WTC11 (cell line): ENCODE data around the gene RPTOR. TPM values are rescaled to one million over a fixed set of nuclear protein-coding genes. Genes with fewer than 3 reads are reported as not detected.

ENCODE experiments used
- ATAC-seq: fragments of 200-7000 bp; cut with Tn5 transposase; 2 replicates; pipeline ENCODE4 v1.10.0; 2021; ENCODE audit warnings: mild to moderate bottlenecking, moderate library complexity
- CTCF ChIA-PET: fragments of 300-600 bp; sonication (Branson Sonifier 250); formaldehyde crosslinking; loops from one replicate; lab custom pipeline; 2021; ENCODE audit warnings: antibody characterized with exemption; lab: Charles Lee
- POLR2A ChIA-PET: fragments of 350-600 bp; sonication (Branson Sonifier 250); formaldehyde crosslinking; loops from one replicate; lab custom pipeline; 2021; ENCODE audit warnings: antibody characterized with exemption; lab: Charles Lee
- DNase-seq: peaks from one replicate; pipeline ENCODE4 v3.0.0; 2021; ENCODE audit warnings: low spot score
- H3K27ac Mint-ChIP-seq: 2 replicates; pipeline ENCODE4 v1.8.0; 2021; ENCODE audit warnings: mixed read lengths
- H3K27me3 Mint-ChIP-seq: 2 replicates; pipeline ENCODE4 v1.8.0; 2021; ENCODE audit warnings: low read depth, mild to moderate bottlenecking, moderate library complexity, mixed read lengths
- H3K36me3 Mint-ChIP-seq: 2 replicates; pipeline ENCODE4 v1.8.0; 2021; ENCODE audit warnings: mixed read lengths
- H3K4me1 Mint-ChIP-seq: 2 replicates; pipeline ENCODE4 v1.8.0; 2022; ENCODE audit warnings: mixed read lengths
- H3K4me3 Mint-ChIP-seq: 2 replicates; pipeline ENCODE4 v1.8.0; 2021; ENCODE audit warnings: mild to moderate bottlenecking, moderate library complexity, mixed read lengths
- H3K9me3 Mint-ChIP-seq: 2 replicates; pipeline ENCODE4 v1.8.0; 2021; ENCODE audit warnings: mixed read lengths
- ATF3 ChIP-seq: sonication (generic); formaldehyde crosslinking; conservative IDR thresholded peaks from 2 replicates; pipeline ENCODE4 v1.8.1; 2022; ENCODE audit warnings: mild to moderate bottlenecking, missing genetic modification reagents
- CREB1 ChIP-seq: sonication (generic); formaldehyde crosslinking; IDR thresholded peaks from 2 replicates; pipeline ENCODE4 v1.8.0; 2023; ENCODE audit warnings: mild to moderate bottlenecking, missing genetic modification reagents
- CTCF ChIP-seq: fragments of 200-600 bp; IDR thresholded peaks from 2 replicates; pipeline ENCODE4 v1.8.0; 2022; ENCODE audit warnings: antibody characterized with exemption
- E2F1 ChIP-seq: sonication (generic); formaldehyde crosslinking; IDR thresholded peaks from 2 replicates; pipeline ENCODE4 v1.8.0; 2022; ENCODE audit warnings: mild to moderate bottlenecking, missing genetic modification reagents
- ELF4 ChIP-seq: sonication (generic); formaldehyde crosslinking; IDR thresholded peaks from 2 replicates; pipeline ENCODE4 v1.8.1; 2022; ENCODE audit warnings: low read depth, mild to moderate bottlenecking, moderate library complexity, missing genetic modification reagents
- EMX1 ChIP-seq: fragments of 250-450 bp; sonication (Bioruptor Pico); IDR thresholded peaks from 2 replicates; pipeline ENCODE4 v1.8.0; 2021; ENCODE audit warnings: mild to moderate bottlenecking
- ERG ChIP-seq: fragments of 250-450 bp; sonication (Bioruptor Pico); IDR thresholded peaks from 2 replicates; pipeline ENCODE4 v1.8.0; 2021; ENCODE audit warnings: mild to moderate bottlenecking
- ESRRA ChIP-seq: sonication (generic); formaldehyde crosslinking; IDR thresholded peaks from 2 replicates; pipeline ENCODE4 v1.8.1; 2022; ENCODE audit warnings: mild to moderate bottlenecking, missing genetic modification reagents, borderline replicate concordance
- FOXJ3 ChIP-seq: sonication (generic); formaldehyde crosslinking; IDR thresholded peaks from 2 replicates; pipeline ENCODE4 v1.9.0; 2021; ENCODE audit warnings: missing genetic modification reagents, mild to moderate bottlenecking, borderline replicate concordance
- FOXK1 ChIP-seq: sonication (generic); formaldehyde crosslinking; IDR thresholded peaks from 2 replicates; pipeline ENCODE4 v1.8.0; 2022; ENCODE audit warnings: mild to moderate bottlenecking, moderate library complexity, missing genetic modification reagents
- FOXP1 ChIP-seq: sonication (generic); formaldehyde crosslinking; IDR thresholded peaks from 2 replicates; pipeline ENCODE4 v1.8.0; 2022; ENCODE audit warnings: missing genetic modification reagents, mild to moderate bottlenecking, moderate library complexity, borderline replicate concordance
- GRHL2 ChIP-seq: fragments of 250-450 bp; sonication (Bioruptor Pico); IDR thresholded peaks from 2 replicates; pipeline ENCODE4 v1.8.0; 2022; ENCODE audit warnings: mild to moderate bottlenecking, moderate library complexity; ENCODE audit not compliant: insufficient replicate concordance, severe bottlenecking
- MAX ChIP-seq: sonication (generic); formaldehyde crosslinking; IDR thresholded peaks from 2 replicates; pipeline ENCODE4 v1.8.0; 2022; ENCODE audit warnings: mild to moderate bottlenecking, missing genetic modification reagents
- MYBL2 ChIP-seq: sonication (generic); formaldehyde crosslinking; IDR thresholded peaks from 2 replicates; pipeline ENCODE4 v1.8.1; 2023; ENCODE audit warnings: mild to moderate bottlenecking, moderate library complexity, missing genetic modification reagents
- NFATC4 ChIP-seq: fragments of 250-450 bp; sonication (Bioruptor Pico); IDR thresholded peaks from 2 replicates; pipeline ENCODE4 v1.9.0; 2021; ENCODE audit warnings: mild to moderate bottlenecking
- OVOL2 ChIP-seq: fragments of 250-450 bp; sonication (Bioruptor Pico); IDR thresholded peaks from 2 replicates; pipeline ENCODE4 v1.9.0; 2021; ENCODE audit warnings: mild to moderate bottlenecking, borderline replicate concordance
- SMAD3 ChIP-seq: sonication (generic); formaldehyde crosslinking; IDR thresholded peaks from 2 replicates; pipeline ENCODE4 v1.8.0; 2022; ENCODE audit warnings: missing genetic modification reagents, mild to moderate bottlenecking, borderline replicate concordance
- SMAD4 ChIP-seq: sonication (generic); formaldehyde crosslinking; IDR thresholded peaks from 2 replicates; pipeline ENCODE4 v1.8.0; 2022; ENCODE audit warnings: mild to moderate bottlenecking, missing genetic modification reagents
- TP53 ChIP-seq: sonication (generic); formaldehyde crosslinking; IDR thresholded peaks from 2 replicates; pipeline ENCODE4 v1.8.1; 2023; ENCODE audit warnings: mild to moderate bottlenecking, missing genetic modification reagents
- ZBTB21 ChIP-seq: sonication (generic); formaldehyde crosslinking; IDR thresholded peaks from 2 replicates; pipeline ENCODE4 v1.8.1; 2023; ENCODE audit warnings: mild to moderate bottlenecking, missing genetic modification reagents, borderline replicate concordance
- ZNF138 ChIP-seq: sonication (generic); formaldehyde crosslinking; conservative IDR thresholded peaks from 2 replicates; pipeline ENCODE4 v1.8.1; 2022; ENCODE audit warnings: mild to moderate bottlenecking, moderate library complexity, missing genetic modification reagents
- ZNF219 ChIP-seq: sonication (generic); formaldehyde crosslinking; IDR thresholded peaks from 2 replicates; pipeline ENCODE4 v1.8.0; 2023; ENCODE audit warnings: missing genetic modification reagents, mild to moderate bottlenecking, borderline replicate concordance
- ZNF263 ChIP-seq: sonication (generic); formaldehyde crosslinking; IDR thresholded peaks from 2 replicates; pipeline ENCODE4 v1.8.1; 2022; ENCODE audit warnings: low read depth, mild to moderate bottlenecking, moderate library complexity, missing genetic modification reagents
- ZNF416 ChIP-seq: fragments of 250-450 bp; sonication (Bioruptor Pico); IDR thresholded peaks from 2 replicates; pipeline ENCODE4 v1.9.0; 2021; ENCODE audit warnings: mild to moderate bottlenecking, inconsistent platforms
- ZNF532 ChIP-seq: fragments of 250-450 bp; sonication (Bioruptor Pico); IDR thresholded peaks from 2 replicates; pipeline ENCODE4 v1.9.0; 2021; ENCODE audit warnings: mild to moderate bottlenecking, borderline replicate concordance
- ZSCAN18 ChIP-seq: fragments of 250-450 bp; sonication (Bioruptor Pico); IDR thresholded peaks from 2 replicates; pipeline ENCODE4 v2.1.2; 2022; ENCODE audit warnings: mild to moderate bottlenecking, moderate library complexity
- total RNA-seq: library from RNA; stranded (reverse); gene quantifications from 3 replicates; pipeline ENCODE4 v1.2.3, GENCODE V29; 2021

RPTOR gene
- total RNA-seq, 1 experiment from 2014 or later = 41.0 TPM

- H3K36me3 Mint-ChIP-seq = peaks cover 17% of the 10 kb centered on the region
- ChIA-PET POLR2A (no interaction called here), CTCF (interaction anchor here (1.8 kb wide), 1 partner anchor 45 kb away, joined by 5 read pairs; no protein-coding TSS in a partner anchor)
- H3K4me1 Mint-ChIP-seq = no peaks in the 10 kb centered on the region
- no peak overlapping the region for H3K4me3 Mint-ChIP-seq
- H3K9me3 Mint-ChIP-seq = peaks cover 8% of the 10 kb centered on the region
- no peak for TF ChIP-seq SMAD3 (CRISPR knock-in tag)
- TF ChIP-seq MAX (CRISPR knock-in tag) = no peak
- no peak for TF ChIP-seq EMX1
- TF ChIP-seq ZBTB21 (CRISPR knock-in tag) = no peak
- no peak for TF ChIP-seq ZNF219
- TF ChIP-seq CTCF = no peak
- TF ChIP-seq E2F1 (CRISPR knock-in tag) = no peak
- no peak for TF ChIP-seq FOXK1
- no peak for TF ChIP-seq CREB1 (CRISPR knock-in tag)
- DNase-seq (peak; percentile 4), ATAC-seq (no peak)
- peak overlapping the region; percentile 63; the same call in 1 of the 2 replicates for H3K27ac Mint-ChIP-seq
- no peaks in the 10 kb centered on the region for H3K27me3 Mint-ChIP-seq
Observed at GRCh38 chr17:80944326-80944725, 399.7 kb downstream of the RPTOR start.

- CTCF ChIA-PET = no interaction called here
- H3K27me3 Mint-ChIP-seq = no peaks in the 10 kb centered on the region
- H3K27ac Mint-ChIP-seq = no peak overlapping the region
- H3K36me3 Mint-ChIP-seq = peaks cover 17% of the 10 kb centered on the region
- POLR2A ChIA-PET = no interaction called here
- TF ChIP-seq TP53 (CRISPR knock-in tag) = no peak
- TF ChIP-seq ZNF263 (CRISPR knock-in tag) = no peak
- TF ChIP-seq ZNF138 = no peak
- TF ChIP-seq NFATC4 = no peak
- TF ChIP-seq MYBL2 (CRISPR knock-in tag) = no peak
- no peak for TF ChIP-seq FOXJ3 (CRISPR knock-in tag)
- TF ChIP-seq ESRRA = no peak
- TF ChIP-seq GRHL2 = no peak
- no peak for TF ChIP-seq FOXP1 (CRISPR knock-in tag)
- no peak for TF ChIP-seq ZNF416
- TF ChIP-seq ZSCAN18 (CRISPR knock-in tag) = no peak
- no peak for TF ChIP-seq SMAD4 (CRISPR knock-in tag)
- no peak for TF ChIP-seq ELF4
- no peak for TF ChIP-seq ZNF532 (CRISPR knock-in tag)
- TF ChIP-seq ERG (CRISPR knock-in tag) = no peak
- no peak for TF ChIP-seq OVOL2
- no peak for TF ChIP-seq SMAD3 (CRISPR knock-in tag)
- no peak for TF ChIP-seq ATF3 (CRISPR knock-in tag)
- no peak for TF ChIP-seq ZBTB21 (CRISPR knock-in tag)
- ATAC-seq (no peak), DNase-seq (peak; percentile 8)
- H3K4me1 Mint-ChIP-seq = no peaks in the 10 kb centered on the region
- H3K4me3 Mint-ChIP-seq = no peak overlapping the region
- H3K9me3 Mint-ChIP-seq = peaks cover 8% of the 10 kb centered on the region
Observed at GRCh38 chr17:80945736-80946135, 401.1 kb downstream of the RPTOR start.
